GM18519 (cell line): Measurements from ENCODE around the gene ZCCHC12.
"Not testable (repeated sequence)": the region's sequence is repeated elsewhere in the genome, so short reads cannot be mapped to it uniquely, and the experiment has no call there.

ENCODE experiments used
- ATAC-seq: cut with Tn5 transposase; IDR thresholded peaks from one replicate; pipeline ENCODE4 v1.9.1; 2021; ENCODE audit warnings: mild to moderate bottlenecking, moderate library complexity; ENCODE audit not compliant: unreplicated experiment, low FRiP score

Gene ZCCHC12

DNA sequence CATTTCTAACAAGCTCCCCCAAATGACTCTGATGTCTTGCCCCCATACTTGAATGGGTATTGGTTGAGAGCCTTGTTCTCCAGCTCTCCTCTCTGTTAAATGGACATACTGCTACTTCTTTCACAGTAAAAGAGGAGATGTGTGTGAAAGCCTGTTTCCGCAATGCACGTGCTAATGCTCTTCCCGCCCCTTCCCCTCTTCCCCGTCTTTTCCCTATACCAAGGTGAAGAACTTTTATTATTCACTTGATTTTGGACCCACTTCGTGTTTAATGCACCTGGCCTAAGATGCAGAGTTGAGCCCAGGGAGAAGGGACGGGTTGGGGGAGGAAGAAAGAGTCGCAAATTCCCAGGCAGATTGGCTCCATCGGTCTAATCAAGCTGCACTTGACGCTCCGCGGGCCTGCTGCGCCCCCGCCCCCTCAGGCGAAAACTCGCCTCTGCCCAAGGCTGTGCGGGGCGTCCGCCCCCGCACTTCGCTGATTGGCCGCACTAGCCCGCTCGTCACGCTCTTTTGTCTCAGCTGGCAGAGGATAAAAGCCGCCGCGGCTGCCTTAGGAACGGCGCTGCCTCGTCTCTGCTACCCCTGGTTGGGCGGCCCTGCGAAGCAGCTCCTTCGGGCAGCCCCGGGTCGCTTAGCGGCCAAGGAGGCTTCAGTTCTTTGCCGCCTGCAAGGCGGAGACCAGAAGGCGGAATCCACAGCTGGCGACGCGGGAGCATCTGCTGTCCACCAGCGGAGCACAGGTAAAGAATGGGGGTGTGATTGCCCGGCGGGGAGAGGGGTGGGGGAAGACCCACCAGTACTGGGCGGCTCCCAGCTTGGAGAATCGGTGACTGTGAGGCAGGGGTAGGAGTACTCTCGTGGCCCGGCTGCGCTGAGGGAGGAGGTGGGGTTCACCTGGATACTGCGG is at the start of gene ZCCHC12:
TSS of gene ZCCHC12 (plus strand) at position 562 of the 910 bp plus-strand sequence. CDS start 1,421 bp downstream, outside the sequence.
- ATAC-seq: peak; percentile 42

- ATAC-seq: no peak
These were observed 44.0 kb upstream of the ZCCHC12 start for GRCh38 chrX:118779581-118779980.

GRCh38 chrX:118780509-118780908 is 43.1 kb upstream of the ZCCHC12 start:
- no peak for ATAC-seq

DNA sequence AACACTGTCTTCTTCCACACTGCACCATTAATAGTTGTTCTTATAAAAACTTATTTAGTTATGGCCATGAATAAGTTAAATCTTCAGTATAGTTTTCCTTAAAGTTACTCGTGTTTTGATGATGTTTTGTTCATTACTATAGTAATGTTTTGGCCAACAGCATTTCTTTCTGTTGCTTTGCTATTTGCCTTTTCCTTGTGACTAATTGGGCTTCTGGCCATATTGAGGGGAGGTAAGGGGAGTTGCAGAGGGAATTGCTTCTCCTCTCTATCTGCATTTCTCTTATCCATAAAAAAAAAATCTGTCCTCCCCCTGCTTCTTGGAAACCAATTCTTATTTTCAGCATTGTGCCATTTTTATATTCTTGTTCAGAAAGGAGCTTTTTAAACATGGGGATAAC is 42.7 kb upstream of the ZCCHC12 start:
- ATAC-seq: no peak

DNA sequence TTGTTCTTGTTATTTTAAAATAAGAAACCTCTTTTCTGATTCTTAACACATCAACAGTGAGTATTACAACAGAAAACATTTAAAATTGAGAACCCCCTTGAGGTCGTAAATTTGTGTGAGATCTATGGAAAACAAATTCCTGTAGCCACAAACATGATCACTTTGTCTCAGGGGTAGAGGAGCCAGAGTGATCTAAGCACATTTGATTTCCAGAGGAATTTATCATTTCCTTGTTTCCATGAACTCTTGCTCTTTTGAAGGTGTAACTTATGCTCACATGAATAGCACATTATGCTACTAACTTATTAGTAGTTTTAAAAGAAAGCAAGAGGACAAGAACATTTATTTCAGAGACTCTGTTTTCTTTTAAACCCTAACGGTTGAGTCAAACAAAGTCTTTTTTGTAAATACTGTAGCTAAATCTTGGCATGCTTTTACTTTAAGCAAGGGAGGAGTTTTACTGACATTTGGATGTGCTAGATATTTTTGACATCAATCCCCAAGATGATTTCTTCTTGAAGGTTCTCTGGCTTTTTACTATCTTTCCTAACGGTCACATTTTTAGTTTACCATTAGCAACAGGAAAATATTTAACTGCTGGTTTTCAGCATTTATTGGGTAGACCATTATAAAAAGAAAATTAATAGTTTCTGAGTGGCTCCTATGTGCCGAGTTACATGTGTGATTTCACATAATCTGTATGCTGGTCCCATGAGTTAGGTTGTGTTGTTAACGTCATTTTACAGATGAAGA is 27.9 kb upstream of the ZCCHC12 start:
- ATAC-seq: no peak

DNA sequence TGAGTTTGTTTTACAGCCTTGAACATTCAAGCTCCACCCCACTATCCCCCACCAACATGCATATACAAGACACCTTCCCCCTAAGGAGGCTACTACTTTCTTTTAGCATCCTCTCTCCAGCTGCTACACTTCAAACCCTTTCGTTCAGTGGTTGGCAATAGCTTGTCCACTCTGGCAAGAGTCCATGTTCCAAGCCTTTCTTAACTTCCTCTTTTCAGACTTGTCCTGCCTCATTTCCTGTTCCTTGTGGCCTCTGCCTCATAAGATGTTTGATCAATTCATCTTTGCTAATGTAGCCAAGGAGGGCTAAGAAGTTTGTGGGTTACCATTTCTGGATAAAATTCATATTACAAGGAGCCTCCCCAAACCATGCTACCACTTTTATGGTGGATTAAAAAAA is 20.8 kb upstream of the ZCCHC12 start:
- no peak for ATAC-seq

DNA sequence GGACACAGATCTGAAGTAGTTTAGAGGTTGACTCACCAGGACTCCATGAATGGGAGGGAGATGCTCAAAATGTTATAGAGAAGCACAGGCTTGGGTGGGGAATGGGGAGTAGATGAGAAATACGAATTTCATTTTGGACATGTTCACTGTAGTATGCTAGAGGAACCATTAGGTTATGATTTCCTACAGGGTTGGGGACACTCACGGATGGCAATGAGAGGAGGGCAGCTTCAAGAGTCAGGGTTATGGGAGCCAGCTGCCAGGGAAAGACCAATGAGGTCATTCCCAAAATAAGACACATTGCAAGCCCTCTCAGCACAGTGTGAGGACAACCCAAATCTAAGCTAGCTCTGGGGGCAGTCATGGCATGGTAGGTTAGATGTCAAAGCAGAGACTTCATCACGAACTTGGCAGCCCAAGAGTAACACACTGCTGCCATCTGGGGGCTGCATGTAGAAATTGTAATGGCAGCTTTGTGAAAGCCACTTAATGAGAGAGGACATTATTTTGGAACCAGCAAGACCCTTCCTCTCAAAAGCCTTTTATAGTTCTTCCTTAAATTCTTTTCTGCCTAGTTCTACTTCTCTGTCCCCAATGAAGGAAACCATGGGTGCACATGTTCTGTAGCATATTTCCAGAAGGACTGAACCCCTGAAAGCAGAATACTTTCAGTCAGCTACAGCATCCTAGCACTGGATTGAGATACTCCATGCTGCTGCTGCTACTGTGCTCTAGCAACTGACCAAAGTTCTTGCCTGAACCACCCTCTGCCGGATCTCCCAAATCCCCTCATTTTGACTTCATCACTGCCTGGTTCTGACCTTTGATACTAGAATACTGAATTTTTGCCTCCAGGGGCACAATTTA is 16.2 kb upstream of the ZCCHC12 start:
- no peak for ATAC-seq

DNA sequence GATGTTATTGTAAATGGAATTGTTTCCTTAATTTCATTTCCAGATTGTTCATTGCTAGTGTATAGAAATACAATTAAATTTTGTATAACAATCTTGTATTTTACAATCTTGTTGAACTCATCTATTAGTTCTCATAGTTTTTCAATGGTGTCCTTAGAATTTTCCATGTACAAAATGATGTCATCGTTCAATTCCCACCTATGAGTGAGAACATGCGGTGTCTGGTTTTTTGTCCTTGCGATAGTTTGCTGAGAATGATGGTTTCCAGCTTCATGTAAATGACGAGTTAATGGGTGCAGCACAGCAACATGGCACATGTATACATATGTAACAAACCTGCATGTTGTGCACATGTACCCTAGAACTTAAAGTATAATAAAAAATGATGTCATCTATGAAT is 6.4 kb upstream of the ZCCHC12 start:
- ATAC-seq: not testable (repeated sequence)

DNA sequence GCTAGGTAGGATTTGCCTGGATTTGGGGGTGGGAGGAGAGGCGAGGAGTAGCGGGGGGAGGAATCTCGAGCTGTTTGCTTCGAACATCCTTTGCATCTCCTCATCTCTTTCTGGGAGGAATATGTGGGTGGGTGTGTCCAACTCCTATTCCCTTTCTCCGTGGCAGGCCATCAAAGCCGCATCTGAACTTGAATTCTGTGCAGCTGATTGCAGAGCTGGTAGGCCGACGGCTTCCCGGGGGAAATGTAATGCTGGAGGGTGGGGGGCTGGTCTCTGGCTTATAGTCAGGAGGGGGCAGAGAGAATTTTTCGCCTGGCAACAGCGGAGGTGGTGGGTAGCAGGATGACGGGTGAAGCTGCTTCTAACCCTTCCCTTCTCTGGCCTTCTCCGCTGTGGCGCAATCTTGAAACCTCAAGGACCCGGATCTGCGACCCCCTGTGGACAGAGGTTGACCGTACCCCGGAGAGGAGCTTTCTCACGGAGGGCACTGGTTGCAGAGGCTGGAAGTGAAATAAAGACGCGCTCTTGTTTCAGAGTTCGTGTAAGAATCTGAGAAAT is 628 bp downstream of the ZCCHC12 start:
- ATAC-seq: no peak

DNA sequence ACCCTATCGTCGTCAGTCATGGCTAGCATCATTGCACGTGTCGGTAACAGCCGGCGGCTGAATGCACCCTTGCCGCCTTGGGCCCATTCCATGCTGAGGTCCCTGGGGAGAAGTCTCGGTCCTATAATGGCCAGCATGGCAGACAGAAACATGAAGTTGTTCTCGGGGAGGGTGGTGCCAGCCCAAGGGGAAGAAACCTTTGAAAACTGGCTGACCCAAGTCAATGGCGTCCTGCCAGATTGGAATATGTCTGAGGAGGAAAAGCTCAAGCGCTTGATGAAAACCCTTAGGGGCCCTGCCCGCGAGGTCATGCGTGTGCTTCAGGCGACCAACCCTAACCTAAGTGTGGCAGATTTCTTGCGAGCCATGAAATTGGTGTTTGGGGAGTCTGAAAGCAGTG is 1.6 kb downstream of the ZCCHC12 start:
- no peak for ATAC-seq

DNA sequence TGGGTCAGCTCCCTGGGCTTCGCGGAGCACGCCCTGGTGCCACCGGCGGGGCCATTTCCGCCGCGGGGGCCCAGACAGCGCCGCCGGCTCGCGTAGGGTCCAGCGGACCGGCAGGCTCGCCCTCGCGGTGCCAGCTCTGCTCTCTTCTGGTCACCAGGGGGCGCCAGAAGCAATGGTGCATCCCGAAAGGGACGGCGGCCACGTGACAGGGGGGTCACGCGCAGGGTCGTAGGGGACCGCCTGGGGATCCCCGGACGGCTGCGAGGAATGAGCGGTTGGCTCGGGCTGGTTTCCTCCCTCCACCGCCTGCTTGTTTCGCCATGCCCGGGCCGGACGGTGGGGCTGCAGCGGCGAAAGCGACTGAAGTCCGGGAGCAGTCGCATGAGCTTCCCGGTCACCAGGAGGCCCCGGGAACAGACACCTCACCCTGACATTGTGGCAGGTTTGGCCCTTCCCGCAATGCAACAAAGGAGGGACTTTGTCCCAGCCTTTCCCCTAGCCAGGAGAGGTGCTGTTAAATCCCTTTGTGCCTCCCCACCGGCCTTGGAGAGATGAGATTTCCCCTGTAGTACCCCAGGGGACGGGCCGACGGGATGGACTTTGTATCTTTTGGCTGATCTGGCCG is 15.8 kb downstream of the ZCCHC12 start:
- ATAC-seq: no peak

GRCh38 chrX:118847676-118848075 is 24.1 kb downstream of the ZCCHC12 start:
- no peak for ATAC-seq

DNA sequence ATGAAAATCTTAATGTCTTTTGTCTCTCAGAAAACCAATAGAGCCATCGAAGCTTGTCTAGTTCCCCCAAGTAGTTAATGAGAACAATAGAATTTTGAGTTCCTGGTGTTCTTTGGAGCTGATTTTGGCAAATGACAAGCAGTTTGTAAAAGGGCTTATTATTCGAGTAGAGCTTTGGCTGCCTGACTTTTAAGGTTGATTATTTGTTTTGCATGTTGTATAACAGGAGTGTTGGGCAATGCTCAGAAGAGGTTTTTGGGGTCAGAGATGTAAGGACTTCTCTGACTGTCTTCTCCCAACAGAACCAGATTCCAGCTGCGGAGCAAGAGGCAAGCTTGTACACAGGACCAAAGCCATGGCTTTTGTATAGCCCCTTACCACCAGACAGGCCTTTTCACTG is 30.0 kb downstream of the ZCCHC12 start:
- ATAC-seq: no peak

DNA sequence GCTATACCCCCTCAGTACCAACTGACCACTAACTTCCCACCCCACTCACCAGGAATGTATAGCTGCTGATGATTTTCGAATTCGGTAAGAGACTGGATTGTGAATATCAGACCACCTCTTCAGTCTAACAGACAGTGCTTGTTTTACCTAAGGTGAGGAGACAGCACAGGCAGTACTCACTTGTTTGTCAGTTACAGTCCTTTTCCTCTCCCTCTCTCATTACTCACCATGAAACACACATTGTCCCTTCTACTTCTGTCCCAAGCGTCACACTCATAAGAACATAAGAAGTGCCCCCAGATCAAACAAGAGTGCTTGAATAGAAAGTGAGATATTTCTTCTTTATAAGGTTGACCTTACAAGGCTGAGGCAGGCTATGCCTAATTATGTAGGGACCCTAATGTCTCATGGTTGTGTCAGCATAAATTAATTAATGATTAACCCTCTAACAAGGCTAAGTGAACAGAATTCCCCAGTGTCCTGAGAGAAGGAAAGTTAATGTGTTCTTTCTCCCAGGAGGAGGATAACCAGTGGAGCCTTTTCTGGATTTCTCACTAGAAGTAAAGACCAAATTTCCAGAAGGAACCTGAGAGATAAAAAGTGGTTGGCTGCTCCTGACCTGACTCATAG is 32.2 kb downstream of the ZCCHC12 start:
- no peak for ATAC-seq

GRCh38 chrX:118857006-118857405 is 33.4 kb downstream of the ZCCHC12 start:
- ATAC-seq: no peak

DNA sequence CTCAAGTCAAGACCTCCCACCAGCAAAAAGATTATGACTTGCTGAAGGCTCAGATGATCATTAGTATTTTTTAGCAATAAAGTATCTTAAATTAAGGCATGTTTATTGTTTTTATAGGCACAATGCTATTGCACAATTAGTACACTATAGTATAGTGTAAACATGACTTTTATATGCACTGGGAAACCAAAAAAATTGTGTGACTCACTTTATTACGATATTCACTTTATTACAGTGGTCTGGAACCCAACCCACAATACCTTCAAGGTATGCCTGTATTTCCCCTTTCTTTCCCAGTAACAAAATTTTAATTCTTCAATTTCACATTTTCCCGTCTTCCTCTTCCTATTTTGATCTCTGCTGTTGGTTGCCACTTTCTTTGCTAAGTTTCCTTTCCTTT is 37.7 kb downstream of the ZCCHC12 start:
- no peak for ATAC-seq

DNA sequence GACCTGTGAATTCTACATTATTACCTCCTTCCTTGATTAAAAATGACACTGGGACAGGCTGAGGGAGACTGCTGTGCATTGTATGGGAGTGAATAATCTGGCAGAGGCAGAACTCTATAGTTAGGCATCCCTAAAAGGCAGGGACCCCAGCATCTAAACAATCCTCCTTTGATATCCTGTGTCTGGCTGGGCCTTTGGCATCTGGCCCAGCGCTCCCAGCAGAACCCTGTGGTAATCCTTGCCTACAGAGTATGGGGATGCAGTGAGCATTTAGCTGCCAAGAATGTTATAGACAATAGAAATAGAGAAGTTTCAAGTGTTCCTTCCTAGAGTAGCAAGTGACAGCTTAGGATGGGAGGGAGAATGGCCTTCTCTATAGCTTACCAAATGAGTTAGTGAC is 38.5 kb downstream of the ZCCHC12 start:
- no peak for ATAC-seq

GRCh38 chrX:118862979-118863378 is 39.4 kb downstream of the ZCCHC12 start:
- no peak for ATAC-seq

DNA sequence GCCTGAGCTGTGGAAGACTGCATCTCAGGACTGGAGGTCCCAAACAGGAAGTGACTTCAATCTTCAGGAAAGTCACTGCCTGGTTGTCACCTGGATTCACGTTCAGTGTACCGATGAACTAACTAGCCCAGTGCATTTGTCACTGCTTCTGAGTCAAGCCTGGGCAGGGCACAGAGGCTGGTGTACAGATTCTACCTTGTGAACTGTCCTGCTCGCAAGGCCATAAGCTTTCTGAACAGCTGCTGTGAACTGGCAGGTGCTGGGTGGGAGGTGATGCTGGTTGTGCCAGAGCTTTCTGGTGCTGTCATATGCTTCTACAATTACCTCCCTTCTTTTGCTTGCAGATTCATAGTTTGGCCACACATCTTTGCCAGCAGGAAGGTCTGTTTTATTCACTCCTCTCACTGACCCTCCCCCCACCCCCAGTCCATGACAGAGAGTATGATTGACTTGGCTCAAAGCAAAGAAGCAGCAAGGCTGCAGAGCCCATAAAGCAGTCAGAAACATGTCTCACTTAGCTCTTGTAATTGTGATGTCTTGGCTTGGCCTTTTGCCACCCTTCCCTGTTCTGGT is 40.5 kb downstream of the ZCCHC12 start:
- no peak for ATAC-seq
